ENCODE measurements around the gene WDR11.

DNA sequence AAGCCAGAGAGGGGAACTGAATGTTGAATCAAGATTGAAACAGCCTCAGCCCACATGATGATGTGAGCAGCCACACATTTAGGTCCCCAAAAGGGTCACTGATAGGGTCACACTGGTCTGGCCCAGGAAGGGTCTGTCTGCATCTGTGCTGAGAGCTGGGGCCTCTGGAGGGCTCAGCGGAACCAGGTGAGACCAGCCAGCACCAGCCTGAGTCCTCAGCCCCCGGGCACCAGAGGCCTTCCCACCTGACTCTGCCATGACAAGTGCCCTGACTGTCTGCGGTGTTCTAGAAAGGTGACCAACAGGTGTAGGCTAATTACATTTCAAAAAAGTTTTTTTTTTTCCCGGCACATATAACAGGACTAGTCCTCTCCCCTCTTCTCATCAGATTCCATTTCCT, 76.2 kb downstream of the WDR11 start:
- TF ChIP-seq, protein P1, sequence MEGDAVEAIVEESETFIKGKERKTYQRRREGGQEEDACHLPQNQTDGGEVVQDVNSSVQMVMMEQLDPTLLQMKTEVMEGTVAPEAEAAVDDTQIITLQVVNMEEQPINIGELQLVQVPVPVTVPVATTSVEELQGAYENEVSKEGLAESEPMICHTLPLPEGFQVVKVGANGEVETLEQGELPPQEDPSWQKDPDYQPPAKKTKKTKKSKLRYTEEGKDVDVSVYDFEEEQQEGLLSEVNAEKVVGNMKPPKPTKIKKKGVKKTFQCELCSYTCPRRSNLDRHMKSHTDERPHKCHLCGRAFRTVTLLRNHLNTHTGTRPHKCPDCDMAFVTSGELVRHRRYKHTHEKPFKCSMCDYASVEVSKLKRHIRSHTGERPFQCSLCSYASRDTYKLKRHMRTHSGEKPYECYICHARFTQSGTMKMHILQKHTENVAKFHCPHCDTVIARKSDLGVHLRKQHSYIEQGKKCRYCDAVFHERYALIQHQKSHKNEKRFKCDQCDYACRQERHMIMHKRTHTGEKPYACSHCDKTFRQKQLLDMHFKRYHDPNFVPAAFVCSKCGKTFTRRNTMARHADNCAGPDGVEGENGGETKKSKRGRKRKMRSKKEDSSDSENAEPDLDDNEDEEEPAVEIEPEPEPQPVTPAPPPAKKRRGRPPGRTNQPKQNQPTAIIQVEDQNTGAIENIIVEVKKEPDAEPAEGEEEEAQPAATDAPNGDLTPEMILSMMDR (IDR thresholded peaks at IDR 0.05), result no peak
- no peak for TF ChIP-seq POLR2A (IDR thresholded peaks at IDR 0.05)
- no peak for TF ChIP-seq EP300 (IDR thresholded peaks at IDR 0.05)

Measured in tibial nerve (tissue), 4 donors.